Astrocyte of the hippocampus (primary cell): ENCODE measurements around the gene TNFRSF6B.

Experiments
- DNase-seq: peaks from one replicate; pipeline ENCODE4 v3.0.0; 2011; ENCODE audit warnings: low read depth, low spot score

TNFRSF6B gene

DNA sequence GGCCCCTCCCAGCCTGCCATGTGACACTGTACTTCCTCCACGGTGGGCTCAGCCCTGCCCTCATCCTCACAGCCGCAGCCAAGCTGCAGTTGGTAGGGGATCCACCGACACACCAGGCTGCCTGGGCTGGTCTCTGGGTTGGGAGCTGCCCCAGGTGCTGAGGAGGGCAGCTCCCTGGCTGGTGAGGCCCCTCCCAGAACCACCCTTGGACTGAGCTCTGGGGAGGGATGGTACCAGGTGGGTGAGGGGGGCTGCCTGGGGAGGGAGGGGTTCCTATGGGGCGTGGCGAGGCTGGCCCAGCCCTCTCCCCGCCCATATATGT lies 185 bp upstream of the TNFRSF6B start:
- DNase-seq = peak; percentile 73

DNA sequence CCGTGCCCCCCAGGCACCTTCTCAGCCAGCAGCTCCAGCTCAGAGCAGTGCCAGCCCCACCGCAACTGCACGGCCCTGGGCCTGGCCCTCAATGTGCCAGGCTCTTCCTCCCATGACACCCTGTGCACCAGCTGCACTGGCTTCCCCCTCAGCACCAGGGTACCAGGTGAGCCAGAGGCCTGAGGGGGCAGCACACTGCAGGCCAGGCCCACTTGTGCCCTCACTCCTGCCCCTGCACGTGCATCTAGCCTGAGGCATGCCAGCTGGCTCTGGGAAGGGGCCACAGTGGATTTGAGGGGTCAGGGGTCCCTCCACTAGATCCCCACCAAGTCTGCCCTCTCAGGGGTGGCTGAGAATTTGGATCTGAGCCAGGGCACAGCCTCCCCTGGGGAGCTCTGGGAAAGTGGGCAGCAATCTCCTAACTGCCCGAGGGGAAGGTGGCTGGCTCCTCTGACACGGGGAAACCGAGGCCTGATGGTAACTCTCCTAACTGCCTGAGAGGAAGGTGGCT lies 960 bp downstream of the TNFRSF6B start:
- peak; percentile 39 for DNase-seq

DNA sequence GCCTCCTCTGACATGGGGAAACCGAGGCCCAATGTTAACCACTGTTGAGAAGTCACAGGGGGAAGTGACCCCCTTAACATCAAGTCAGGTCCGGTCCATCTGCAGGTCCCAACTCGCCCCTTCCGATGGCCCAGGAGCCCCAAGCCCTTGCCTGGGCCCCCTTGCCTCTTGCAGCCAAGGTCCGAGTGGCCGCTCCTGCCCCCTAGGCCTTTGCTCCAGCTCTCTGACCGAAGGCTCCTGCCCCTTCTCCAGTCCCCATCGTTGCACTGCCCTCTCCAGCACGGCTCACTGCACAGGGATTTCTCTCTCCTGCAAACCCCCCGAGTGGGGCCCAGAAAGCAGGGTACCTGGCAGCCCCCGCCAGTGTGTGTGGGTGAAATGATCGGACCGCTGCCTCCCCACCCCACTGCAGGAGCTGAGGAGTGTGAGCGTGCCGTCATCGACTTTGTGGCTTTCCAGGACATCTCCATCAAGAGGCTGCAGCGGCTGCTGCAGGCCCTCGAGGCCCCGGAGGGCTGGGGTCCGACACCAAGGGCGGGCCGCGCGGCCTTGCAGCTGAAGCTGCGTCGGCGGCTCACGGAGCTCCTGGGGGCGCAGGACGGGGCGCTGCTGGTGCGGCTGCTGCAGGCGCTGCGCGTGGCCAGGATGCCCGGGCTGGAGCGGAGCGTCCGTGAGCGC lies 1.6 kb downstream of the TNFRSF6B start:
- DNase-seq = no peak

DNA sequence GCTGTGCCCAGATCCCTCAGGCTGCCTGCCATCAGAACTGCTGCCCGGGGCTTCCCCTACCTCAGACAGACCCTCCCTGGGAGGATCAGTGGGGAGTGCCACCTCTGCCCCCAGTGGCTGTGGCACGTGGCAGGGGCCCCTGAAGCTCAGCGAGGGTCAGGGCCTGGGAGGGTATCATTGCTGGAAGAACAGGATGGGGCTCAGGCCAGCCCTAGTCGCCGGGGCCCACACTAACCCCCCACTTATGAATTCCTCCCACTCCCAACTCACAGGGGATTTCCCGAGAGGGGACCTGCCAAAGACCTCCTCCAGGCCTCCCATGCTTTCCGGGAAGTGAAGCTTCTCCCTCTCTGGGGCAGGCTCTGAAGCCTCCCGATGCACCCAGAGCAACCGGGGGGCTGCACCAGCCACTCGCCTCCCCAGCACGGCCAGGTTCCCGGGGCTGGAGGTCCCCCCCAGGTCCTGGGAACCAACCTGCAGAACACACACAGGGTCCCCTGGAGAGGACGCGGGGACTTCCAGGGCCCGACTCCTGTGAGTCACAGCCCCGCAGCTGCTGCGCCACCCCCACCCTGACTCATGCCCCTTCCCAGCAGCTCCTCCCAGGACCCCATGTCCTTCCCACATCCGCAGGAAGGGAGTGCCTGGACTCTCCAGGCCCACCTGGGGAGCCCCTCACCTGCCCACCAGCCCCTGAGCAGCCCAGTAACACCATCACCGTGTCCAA lies 2.5 kb downstream of the TNFRSF6B start:
- peak; percentile 95 for DNase-seq

DNA sequence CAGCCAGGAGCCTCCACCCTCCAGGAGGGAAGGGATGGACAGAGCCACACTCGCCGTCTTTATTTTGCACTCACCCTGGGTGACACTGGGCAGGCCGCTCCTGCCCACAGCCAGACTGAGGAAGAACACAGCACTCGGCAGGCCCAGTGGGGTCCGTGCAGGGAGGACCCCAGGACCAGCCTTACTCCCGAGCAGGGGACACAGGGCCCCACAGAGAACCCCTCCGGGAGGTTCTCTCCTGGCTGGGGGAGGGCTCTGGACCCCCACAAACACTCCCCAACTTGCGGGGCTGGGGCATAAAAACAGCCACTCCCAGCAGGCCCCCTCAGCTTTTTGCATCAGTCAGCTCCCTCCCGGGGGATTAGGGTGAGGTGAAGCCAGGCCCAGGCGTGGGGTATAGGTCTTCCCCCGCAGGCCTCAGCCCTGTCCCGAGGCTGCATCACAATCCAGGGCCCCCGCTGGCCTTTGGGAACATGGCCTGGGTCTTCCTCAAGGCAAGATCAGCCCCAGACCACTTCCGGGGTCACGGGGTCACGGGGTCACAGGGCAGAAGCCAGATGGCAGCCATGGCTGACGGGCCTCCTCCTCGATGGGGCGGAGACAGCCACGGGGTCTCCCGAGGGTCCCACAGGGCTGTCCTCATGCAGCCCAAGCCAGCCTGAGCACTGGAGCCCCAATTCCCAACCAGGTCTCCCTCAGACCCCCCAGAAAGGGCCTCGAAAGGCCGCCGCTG lies 3.2 kb downstream of the TNFRSF6B start:
- no peak for DNase-seq

DNA sequence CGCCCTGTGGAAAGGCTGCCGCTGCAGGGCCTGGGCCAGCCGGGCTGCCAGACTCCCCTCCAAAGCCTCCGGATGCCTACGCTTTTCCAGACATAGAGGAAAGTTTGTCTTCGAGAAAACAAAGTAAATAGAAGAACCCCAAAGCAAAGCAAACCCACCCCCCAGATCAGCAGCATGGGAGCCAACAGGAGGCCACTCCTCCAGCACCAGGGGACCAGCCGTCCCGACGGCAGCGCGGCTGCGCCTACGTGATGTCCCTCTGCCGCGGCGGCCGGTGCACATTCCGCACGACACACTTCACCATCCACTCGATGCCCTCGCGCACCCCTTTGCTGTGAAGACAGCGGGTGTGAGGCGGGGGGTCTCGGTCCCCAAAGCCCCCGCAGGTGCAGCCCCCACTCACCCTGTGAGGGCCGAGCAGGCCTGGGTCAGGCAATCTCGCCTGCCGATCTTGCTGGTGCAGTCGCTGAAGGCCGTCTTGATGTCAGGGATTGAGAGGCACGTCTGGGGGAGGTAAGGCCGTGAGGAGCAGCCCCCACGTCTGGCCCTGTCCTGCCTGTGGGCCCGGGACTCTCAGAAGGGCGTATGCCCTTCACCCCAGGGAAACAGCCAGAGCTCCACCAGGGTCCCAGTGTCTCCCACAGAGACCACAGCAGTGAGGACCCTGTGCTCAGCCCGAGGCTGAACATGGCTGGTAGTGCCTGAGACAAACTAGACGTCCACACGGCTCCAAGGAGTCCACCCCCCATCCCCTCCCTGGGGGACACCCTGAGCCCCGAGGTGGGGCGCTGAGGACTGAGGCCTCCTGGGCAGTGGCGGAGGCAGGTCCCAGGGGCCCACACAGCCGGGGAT lies 4.0 kb downstream of the TNFRSF6B start:
- DNase-seq = no peak

DNA sequence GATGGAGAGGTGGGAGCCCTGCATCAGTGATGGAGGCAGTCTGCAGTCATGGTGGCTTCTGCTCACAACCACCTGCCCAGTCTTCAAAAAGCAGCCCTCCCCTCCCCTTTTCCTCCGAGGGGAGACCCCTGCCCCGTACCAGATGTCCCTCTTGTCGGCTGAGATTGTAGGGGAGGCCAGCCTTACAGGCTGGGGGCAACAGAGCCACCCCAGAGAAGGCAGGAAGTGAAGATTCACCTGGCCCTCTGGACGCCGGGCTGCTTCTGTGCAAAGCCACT lies 4.5 kb downstream of the TNFRSF6B start:
- DNase-seq = no peak

DNA sequence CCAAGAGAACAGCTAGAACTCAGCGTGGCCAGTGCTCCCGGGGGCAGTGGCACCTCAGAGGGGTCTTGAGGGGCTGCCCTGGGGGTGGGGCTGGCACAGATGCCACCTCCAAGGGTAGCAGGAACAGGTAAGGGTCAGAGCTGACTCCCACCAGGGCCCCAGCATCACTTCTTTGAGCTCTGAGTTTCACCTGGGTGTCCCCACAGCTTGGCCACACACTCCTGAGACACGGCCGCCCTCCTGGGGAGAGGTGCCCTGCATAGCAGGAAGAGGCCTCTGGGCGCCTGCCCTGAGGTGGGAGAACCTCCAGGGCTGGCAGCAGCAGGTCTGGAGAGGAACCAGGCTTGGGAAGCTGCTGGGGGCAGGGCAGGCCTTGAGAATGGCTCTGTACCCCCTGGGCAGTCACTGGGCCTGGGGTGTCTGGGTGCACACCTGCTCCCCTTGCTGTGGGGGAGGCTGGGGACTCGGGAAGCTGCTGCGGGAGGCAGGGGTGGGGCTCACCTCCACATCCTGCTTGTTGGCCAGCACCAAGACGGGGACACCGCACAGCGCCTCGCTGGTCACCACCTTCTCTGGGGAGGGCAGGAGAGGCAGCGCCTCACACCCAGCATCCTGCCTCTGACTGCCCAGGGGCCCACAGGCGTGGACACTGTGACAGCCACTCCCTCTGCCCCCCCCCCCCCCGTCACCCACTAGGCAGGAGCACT lies 5.0 kb downstream of the TNFRSF6B start:
- DNase-seq = peak; percentile 2

DNA sequence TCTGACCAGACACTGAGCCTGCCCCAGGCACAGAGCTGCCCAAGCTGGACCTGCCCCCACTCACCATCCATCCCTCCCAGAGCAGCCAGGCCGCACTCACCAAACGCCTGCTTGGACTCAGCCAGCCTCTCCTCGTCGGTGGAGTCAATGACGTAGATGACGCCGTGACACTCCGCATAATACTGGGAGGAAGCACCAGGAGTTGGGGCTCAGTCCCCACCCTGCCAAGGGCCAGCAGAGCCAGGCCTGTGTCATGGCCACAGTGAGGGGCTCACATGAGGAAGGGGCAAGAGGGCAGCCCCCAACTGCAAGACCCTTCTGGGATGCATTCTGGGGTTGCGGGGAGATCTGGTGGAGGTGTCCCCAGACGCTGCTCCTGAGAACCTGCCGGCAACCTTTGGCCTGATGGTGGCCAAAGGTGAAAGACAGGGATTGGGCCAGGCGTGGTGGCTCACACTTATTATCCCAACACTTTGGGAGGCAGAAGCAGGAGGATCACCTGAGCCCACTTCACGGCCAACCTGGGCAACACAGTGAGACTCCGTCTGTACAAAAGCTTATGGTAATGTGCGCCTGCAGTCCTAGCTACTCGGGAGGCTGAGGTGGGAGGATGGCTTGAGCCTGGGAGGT lies 5.7 kb downstream of the TNFRSF6B start:
- peak; percentile 1 for DNase-seq

DNA sequence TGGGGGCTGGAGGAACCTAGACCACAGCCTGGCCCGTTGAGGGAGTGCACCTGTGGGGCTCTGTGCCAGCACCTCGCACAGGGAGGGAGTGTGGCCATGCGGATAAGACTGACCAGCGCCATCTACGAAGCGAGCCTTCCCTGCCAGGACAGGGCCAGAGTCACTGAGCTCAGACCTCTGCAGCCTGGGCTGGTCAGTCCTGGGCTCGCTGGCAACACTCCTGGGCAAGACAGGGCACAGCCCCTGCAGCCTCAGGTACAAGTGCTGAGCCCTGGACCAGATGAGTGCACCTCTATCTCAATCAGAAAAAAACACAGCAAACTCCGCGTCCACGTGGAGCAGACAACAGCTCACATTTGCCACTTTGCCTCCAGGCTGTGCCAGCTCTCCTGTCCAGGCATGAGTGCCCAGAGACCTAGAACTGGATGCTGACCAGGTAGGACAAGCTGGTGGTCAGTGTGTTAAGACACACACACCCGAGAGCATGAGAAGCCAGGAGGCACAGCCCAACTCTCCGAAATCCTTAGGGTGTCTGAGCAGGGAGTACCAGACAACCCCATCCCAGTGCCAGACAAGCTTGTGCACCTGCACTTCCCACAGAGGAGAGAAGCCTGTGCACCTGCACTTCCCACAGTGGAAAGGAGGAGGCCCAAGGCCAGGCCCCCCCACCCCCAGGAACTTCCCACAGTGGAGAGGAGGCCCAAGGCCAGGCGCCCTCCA lies 6.5 kb downstream of the TNFRSF6B start:
- DNase-seq = peak; percentile 3

DNA sequence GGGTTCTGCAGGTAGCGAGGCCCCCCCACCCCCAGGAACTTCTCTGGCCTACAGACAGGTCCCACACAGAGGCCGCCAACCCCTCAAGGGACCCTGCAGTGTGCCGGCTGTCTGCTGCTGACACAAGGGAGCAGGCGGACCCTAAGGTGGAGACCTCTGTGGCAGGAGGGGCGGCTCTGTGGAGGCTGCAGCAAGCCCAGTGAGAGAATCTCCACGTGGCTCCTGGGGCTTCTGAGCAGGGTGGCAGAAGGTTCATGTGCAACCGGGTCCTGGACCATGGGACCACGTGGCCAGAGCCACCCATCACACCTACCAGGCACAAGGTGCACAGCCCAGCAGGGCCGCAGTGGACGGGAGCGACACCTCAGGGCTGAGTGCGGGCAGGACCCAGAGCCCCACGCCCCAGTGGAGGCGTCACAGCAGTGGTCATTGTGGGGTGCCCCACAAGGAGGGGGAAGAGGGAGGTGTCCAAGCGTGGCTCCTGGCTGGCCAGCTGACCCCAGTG lies 7.1 kb downstream of the TNFRSF6B start:
- DNase-seq = no peak

DNA sequence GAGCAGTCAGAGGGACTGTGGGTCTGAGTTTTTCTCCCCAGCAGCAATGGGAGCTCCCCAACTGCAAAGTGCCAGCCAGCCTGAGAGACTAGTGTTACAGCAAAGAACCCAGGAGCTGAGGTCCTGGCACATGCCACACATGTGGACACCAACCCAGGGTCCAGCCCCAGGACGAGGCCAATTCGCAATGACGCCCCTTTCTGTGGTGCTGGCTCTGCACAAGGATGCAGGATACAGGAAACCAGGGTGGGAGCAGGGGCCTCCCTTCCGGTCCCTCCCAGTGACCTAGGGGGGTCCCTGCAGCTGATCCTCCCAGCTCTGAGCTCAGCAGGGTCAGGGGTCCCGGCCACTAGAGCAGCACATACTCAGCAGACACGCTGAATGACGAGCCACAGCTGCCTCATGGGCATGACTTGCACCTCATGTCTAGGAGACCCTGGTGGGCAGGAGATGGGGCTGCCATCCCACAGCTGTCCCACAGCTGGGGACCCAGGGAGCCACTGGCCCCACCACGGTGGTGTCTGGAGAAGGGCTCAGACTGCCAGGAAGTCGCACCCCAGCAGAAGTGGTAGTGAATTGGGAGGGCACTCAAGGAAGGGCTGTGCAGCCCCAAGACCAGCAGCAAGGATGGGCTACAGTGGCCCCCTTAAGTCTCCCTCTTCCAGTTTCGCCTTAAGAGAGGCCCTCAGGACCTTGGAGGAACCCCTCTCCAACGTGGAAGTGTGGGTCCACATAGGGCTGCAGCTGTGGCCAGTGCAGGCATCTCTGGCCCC lies 7.7 kb downstream of the TNFRSF6B start:
- no peak for DNase-seq

DNA sequence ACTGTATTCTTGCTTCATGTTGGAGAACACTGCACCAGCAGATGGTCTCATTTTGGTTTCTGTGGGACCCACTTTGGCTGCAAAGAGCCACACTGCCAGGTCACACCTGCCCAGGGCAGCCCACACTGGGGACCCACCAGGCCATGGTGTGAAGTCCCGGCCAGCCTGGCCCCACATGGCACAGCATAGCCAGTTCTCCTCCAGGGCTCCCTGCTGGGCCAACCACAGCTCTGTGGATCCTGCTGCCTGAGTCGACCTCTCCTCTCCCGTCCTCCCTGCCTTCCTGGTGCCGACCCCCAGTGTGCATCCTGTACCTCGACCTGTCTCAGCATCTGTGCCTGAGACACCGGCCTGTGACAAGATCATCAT lies 8.3 kb downstream of the TNFRSF6B start:
- peak; percentile 1 for DNase-seq

DNA sequence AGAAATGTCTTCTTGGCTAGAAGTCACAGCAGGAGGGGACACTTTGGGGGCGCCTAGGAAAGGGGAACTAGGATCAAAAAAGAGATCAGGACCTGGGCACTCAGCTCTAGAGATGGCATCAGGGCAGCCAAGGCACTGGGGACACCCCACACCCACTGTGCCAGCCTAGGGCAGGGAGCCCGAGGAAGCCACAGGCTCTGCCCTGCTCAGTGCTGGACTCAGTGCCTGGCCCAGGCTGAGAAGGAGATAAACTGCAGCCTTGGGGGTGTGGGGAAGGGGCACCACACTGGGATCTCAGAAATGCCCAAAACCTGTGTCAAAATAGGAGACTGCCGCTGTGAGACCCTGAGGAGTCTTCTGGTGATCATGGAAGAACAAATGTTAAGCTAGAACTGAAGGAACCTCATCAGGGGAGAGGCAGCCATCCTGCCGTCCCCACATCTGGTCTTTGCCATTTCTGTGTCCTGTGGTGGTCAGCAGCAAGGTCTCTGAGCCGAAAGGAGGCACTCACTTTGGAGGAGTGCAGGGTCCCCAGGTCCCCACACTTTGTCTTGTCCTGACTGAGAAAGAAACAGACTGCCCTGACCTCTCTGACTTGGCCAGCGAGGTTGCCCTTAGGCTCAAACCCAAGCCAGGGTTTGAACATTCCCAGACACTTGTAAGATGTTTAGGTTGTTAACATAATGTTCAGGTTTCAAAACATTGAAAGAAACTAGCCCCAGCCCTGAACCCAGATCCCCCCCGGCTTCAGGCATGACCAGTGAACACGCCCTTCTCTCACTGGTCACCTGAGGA lies 9.0 kb downstream of the TNFRSF6B start:
- DNase-seq = no peak

DNA sequence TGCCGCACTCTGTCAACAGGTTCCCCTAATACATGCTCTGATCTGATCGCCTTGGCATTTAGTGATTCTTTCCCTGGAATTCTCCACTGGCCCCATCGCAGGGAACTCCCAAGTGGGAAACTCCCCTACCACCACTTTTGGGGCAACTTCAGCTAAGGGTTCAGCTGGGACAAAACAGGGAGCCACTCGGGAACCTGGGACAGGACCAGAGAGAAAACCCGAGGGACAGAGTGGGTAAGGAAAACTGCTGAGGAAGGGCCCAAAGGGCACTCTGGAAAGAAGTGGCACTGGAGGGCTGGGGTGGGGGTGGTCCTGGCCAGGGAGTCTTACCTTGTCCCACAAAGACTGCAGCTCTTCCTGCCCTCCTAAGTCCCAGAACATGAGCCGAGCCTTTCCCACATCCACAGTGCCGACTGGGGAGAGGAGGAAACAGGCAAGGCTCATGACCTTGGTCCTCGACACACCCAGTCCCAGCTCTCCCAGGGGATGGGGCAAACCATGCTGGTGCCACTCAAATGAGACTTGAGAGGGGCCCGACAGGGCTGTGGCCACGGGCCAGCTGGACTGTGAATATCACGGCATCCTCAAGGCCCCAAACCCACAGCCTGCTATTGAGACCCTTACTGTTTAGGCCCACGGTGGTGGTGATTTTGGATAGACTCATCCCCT lies 9.7 kb downstream of the TNFRSF6B start:
- no peak for DNase-seq

DNA sequence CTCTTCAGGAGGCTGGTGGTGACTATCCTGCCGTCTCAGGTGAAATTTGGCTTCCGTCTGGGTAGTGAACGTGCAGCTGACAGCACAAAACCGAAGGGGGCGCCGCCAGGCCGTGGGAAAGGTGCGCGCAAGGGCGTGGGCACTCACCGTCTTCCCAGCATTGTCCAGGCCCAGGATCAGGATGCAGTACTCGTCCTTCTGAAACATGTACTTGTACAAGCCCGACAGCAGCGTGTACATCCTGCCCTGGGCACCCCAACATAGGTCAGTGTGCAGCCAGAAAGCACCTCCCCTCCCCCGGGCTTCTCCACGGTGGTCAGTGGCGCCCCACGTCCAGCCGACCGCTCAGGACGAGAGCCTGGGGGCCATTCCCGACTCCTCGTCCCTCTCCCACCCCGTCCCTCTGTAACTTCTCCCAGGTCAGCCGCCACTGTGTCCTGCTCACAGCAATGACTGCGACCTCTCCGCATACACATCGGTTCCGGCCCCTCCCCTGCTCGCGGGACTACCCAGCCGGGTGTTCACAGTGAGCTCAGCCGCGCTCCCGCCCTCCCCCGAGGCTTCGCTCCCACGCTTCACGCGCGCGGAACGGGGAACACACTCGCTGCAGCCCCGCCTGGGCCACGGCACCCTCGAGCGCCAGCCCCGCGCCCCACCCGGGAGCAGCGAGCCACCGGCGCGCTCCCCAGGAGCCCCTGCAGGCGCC lies 10.6 kb downstream of the TNFRSF6B start:
- peak; percentile 60 for DNase-seq
